Nephron progenitor cell (in vitro differentiated cells): ENCODE measurements around the gene LMNB1.

Source experiments
- DNase-seq: peaks from one replicate; pipeline ENCODE4 v3.0.0; 2021
- H3K27ac Mint-ChIP-seq: 2 replicates; pipeline ENCODE4 v1.8.0; 2021; ENCODE audit warnings: mild to moderate bottlenecking, moderate library complexity, mixed read lengths
- H3K27me3 Mint-ChIP-seq: 2 replicates; pipeline ENCODE4 v1.8.0; 2021; ENCODE audit warnings: mild to moderate bottlenecking, low read depth, mixed read lengths; ENCODE audit not compliant: poor library complexity
- H3K36me3 Mint-ChIP-seq: 2 replicates; pipeline ENCODE4 v1.8.0; 2021; ENCODE audit warnings: low read depth, mixed read lengths
- H3K4me1 Mint-ChIP-seq: 2 replicates; pipeline ENCODE4 v1.8.0; 2021; ENCODE audit warnings: mixed read lengths
- H3K4me3 Mint-ChIP-seq: 2 replicates; pipeline ENCODE4 v1.8.0; 2021; ENCODE audit warnings: mild to moderate bottlenecking, moderate library complexity, mixed read lengths
- H3K9me3 Mint-ChIP-seq: 2 replicates; pipeline ENCODE4 v1.8.0; 2021; ENCODE audit warnings: mild to moderate bottlenecking, moderate library complexity, mixed read lengths
- TF ChIP-seq, protein P1 (sequence below): fragments of 200-600 bp; sonication (generic); IDR thresholded peaks from 2 replicates; pipeline ENCODE4 v1.5.0; 2021; ENCODE audit warnings: antibody characterized with exemption

Gene LMNB1

DNA sequence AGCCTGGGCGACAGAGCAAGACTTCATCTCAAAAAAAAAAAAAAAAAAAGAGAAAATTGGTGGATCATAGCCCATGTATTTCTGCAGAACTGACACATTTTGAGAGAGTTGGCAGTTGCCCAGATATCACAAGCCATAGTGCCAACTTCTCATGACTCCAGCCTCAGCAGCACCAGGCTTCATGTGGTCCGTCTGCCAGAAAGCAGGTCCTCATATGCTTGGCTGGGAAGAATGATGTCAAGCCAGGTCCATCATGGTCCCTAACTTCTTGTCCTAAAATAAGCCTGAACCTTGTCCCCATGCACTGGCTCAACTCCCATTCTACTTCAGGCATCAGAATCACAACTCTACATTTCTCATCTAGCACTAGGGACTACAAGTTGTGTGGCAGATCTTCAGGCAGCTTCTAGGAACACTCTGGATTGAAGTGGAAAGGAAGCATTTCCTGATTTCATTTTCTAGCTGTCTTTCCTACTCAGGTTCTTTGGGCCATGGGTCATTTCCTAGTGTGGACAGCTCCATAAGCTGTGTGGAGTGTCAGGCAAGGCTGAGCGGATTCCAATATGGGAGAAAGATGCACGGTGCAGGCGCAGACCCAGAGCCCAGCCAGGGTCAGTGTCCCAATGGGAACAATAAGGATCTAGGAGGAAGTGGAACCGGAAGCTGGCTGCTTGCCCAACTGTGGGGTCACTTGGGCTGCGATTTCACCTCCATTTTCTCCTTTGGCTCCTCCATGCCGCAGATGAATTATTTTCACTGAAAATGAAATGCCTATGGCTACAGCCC lies 90.1 kb downstream of the LMNB1 start:
- no peaks in the 10 kb centered on the region for H3K9me3 Mint-ChIP-seq

DNA sequence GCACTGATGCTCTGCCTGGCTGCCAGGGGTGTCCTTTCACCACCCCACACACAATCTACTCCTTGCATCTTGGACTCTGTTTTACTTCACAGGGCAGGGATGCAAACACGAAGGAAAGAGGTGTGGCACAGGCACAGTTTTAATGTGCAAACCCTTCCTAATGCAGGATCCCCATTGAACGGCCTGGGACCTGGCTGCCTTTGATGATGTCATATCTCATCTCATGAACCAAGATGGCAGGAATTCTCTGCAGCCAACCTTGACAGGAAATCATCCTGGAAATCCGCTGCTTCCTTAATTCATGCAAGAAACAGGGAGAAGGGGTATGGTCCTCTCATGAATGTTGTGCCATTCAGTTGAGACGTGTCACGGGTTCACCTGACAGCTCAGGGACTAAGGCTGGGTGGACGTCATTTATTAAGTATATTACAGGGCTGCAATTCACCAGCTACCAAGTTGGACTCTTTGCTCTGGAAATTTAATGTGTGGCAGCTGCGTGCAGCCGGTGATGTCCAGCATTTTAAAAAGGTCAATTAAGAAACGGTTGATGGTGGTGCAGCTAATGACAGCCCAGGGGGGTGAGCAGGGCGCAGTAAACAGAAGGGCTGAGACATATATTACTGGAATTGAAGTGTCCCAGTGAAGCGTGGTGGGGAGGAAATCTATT lies 91.5 kb downstream of the LMNB1 start:
- H3K9me3 Mint-ChIP-seq, result no peaks in the 10 kb centered on the region
- peaks cover 2% of the 10 kb centered on the region for H3K27me3 Mint-ChIP-seq
- peaks cover 60% of the 10 kb centered on the region for H3K4me1 Mint-ChIP-seq
- TF ChIP-seq, protein P1, sequence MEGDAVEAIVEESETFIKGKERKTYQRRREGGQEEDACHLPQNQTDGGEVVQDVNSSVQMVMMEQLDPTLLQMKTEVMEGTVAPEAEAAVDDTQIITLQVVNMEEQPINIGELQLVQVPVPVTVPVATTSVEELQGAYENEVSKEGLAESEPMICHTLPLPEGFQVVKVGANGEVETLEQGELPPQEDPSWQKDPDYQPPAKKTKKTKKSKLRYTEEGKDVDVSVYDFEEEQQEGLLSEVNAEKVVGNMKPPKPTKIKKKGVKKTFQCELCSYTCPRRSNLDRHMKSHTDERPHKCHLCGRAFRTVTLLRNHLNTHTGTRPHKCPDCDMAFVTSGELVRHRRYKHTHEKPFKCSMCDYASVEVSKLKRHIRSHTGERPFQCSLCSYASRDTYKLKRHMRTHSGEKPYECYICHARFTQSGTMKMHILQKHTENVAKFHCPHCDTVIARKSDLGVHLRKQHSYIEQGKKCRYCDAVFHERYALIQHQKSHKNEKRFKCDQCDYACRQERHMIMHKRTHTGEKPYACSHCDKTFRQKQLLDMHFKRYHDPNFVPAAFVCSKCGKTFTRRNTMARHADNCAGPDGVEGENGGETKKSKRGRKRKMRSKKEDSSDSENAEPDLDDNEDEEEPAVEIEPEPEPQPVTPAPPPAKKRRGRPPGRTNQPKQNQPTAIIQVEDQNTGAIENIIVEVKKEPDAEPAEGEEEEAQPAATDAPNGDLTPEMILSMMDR, result no peak
- no peak overlapping the region for H3K27ac Mint-ChIP-seq
- H3K36me3 Mint-ChIP-seq, result peaks cover 14% of the 10 kb centered on the region
- no peak for DNase-seq
- H3K4me3 Mint-ChIP-seq, result peak overlapping the region; percentile 66

More for the DNA sequence above, 90.1 kb downstream of the LMNB1 start:
- Mint-ChIP-seq H3K27me3 (peaks cover 2% of the 10 kb centered on the region), H3K4me1 (peaks cover 45% of the 10 kb centered on the region), H3K27ac (no peak overlapping the region), H3K4me3 (no peak overlapping the region), H3K36me3 (peaks cover 15% of the 10 kb centered on the region)
- DNase-seq, result no peak
- TF ChIP-seq, protein P1, result no peak

DNA sequence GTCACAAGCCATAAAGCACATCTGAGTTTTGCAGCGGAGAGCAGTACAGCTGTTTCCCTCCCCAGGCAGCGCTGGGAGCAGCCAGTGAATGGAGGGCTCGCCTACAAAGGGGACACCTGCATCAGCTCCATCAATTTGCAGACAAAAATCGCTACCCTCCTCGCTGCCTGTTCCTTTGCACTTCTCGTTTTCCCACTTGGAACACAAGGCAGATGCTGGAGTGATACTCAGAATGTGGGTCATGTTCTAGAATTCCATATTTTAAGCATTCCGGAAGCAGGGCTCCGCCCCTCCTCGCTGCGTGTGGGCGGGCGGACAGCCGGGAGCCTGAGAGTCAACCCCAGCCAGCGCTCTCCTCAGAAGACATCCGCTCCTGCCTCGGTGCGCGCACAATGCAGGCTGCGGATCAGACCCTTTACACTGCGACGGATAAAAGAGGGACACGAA lies 92.1 kb downstream of the LMNB1 start:
- Mint-ChIP-seq H3K27ac (peak overlapping the region; percentile 96), H3K4me3 (peak overlapping the region; percentile 66), H3K9me3 (no peaks in the 10 kb centered on the region), H3K4me1 (peaks cover 65% of the 10 kb centered on the region), H3K36me3 (peaks cover 9% of the 10 kb centered on the region), H3K27me3 (peaks cover 2% of the 10 kb centered on the region)
- DNase-seq, result peak; percentile 62
- TF ChIP-seq, protein P1, result no peak

DNA sequence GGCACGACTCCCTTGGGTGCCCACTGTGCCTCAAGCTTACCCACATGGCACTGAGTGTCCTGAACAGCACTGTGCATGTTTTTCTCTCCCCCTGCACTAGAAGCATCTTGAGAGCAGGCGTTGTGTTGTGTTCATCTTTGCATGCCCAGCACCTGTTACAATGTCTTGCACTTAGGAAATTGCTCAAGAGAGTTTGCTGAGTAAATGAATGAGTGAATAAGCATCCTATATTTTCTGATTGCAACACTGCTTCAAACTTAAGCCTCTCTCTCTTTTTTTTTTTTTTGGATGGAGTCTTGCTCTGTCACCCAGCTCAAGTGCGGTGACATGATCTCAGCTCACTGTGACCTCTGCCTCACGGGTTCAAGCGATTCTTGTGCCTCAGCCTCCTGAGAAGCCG lies 94.5 kb downstream of the LMNB1 start:
- H3K27me3 Mint-ChIP-seq, result peaks cover 2% of the 10 kb centered on the region
- H3K4me1 Mint-ChIP-seq, result peaks cover 88% of the 10 kb centered on the region
- H3K36me3 Mint-ChIP-seq, result peaks cover 9% of the 10 kb centered on the region
- H3K4me3 Mint-ChIP-seq, result no peak overlapping the region
- no peaks in the 10 kb centered on the region for H3K9me3 Mint-ChIP-seq
- H3K27ac Mint-ChIP-seq, result no peak overlapping the region
- DNase-seq, result no peak
- TF ChIP-seq, protein P1, result no peak

DNA sequence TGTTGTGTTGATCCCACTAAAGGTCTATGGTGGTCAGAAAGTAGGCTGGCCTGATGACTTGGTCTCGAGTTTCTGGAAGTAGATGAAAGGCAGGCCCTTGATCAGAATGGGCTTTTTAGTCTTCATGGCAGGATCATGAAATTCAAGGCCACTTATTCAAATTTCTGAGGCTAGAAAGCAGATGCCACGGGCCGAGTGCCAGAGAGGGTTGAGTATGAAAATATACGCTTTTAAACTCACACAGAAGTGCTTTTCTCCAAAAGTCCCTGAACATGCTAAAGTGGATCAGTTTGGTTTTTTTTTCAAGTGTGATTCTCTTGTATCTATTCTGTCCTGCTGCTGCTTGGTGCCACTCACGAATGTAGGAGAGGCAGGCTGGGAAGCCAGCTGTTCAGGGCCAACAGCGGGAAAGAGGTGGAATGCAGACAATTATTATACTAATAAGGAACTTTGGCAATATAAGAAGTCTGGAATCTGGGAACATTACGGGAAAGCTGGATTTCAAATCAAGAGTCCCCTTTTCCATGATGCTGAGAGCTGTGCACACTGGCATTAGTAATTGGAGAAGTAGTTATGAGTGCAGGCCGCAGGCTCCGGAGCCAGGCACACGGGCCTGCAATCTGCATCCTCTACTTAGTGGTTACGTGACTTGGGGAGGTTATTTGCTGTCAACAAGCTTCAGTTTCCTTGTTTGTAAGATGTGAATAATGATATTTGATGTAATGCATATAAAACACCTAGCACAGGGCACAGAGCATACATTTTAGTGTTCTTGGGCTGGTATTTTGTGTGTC lies 95.8 kb downstream of the LMNB1 start:
- Mint-ChIP-seq H3K27me3 (peaks cover 2% of the 10 kb centered on the region), H3K4me1 (peaks cover 93% of the 10 kb centered on the region), H3K4me3 (no peak overlapping the region), H3K36me3 (peaks cover 5% of the 10 kb centered on the region), H3K27ac (no peak overlapping the region), H3K9me3 (no peaks in the 10 kb centered on the region)
- TF ChIP-seq, protein P1, result no peak
- no peak for DNase-seq
